Suppressor macrophage treated with lipopolysaccharide for 4 hours (primary cell): Measurements from ENCODE around the gene PROS1.
"Not testable (repeated sequence)": the region's sequence is repeated elsewhere in the genome, so short reads cannot be mapped to it uniquely, and the experiment has no call there.

Experiments used
- DNase-seq: peaks from one replicate; pipeline ENCODE4 v3.0.0-alpha.2; 2020

Gene PROS1

GRCh38 chr3:93969443-93969842 is 4.3 kb downstream of the PROS1 start:
- no peak for DNase-seq

DNA sequence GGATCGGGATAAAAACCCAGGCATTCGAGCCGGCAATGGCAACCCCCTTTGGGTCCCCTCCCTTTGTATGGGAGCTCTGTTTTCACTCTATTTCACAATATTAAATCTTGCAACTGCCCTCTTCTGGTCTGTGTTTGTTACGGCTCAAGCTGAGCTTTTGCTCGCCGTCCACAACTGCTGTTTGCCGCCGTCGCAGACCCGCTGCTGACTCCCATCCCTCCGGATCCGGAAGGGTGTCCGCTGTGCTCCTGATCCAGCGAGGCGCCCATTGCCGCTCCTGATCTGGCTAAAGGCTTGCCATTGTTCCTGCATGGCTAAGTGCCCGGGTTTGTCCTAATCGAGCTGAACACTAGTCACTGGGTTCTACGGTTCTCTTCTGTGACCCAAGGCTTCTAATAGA is 8.6 kb downstream of the PROS1 start:
- DNase-seq: not testable (repeated sequence)

- no peak for DNase-seq
Observed at GRCh38 chr3:93962798-93963197, 10.9 kb downstream of the PROS1 start.

- DNase-seq: no peak
Observed at GRCh38 chr3:93961489-93961888, 12.2 kb downstream of the PROS1 start.

- DNase-seq: no peak
Observed at GRCh38 chr3:93961026-93961425, 12.7 kb downstream of the PROS1 start.

DNA sequence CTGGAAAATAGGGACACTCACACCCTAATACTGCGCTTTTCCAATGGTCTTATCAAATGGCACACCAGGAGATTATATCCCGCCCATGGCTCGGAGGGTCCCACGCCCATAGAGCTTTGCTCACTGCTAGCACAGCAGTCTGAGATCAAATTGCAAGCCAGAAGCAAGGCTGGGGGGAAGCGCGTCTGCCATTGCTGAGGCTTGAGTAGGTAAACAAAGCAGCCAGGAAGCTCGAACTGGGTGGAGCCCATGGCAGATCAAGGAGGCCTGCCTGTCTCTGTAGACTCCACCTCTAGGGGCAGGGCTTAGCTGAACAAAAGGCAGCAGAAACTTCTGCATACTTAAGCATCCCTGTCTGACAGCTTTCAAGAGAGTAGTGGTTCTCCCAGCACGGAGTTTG is 23.7 kb downstream of the PROS1 start:
- not testable (repeated sequence) for DNase-seq

- DNase-seq: not testable (repeated sequence)
Observed at GRCh38 chr3:93937485-93937884, 36.2 kb downstream of the PROS1 start.

DNA sequence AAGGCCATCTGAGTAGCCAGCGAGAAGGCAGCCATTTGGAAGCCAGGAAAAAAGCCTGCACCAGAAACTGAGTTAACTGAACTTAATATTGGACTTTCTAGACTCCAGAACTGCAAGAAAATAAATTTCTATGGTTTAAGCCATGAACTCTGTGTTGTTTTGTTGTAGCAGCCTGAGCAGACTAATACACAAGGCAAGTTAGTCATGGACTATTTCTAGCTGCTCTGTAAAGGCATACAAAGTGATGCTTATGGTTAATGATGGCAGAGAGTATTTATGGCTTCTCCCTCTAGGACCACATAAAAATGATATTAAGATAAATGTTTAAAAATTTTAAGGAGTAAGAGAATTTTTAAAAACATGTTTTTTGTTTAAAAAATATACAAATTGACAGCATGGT is 37.1 kb downstream of the PROS1 start:
- no peak for DNase-seq

GRCh38 chr3:93934366-93935046 is 39.2 kb downstream of the PROS1 start:
- no peak for DNase-seq

DNA sequence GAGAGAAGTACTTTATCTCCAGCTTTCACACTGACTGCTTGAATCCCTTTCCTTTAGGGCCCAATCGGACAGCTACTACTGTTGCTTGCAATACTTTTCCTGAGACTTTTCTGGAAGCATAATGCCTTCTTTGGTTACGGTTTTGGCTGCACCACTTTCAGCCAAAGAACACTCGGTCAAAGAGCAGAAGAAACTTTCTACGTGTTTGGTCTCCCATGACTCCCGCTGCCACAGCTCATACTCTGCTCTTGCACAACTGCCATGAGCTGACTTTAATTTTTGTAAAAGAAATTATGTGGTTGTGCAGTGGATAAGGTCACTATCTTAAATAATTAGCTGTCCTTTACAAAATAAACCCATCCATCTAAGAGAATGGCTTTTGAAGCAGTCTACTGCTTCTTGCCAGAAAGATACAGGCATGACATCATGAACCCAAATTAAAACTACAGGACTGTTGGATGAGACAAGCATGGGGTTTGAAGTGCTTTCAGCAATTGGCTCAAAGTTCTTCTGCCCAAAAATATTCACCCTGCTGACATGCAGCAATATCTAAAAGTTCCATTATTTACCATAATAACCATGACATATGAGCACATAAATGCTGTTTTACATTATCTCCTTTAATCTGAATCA is 42.0 kb downstream of the PROS1 start:
- DNase-seq: no peak

DNA sequence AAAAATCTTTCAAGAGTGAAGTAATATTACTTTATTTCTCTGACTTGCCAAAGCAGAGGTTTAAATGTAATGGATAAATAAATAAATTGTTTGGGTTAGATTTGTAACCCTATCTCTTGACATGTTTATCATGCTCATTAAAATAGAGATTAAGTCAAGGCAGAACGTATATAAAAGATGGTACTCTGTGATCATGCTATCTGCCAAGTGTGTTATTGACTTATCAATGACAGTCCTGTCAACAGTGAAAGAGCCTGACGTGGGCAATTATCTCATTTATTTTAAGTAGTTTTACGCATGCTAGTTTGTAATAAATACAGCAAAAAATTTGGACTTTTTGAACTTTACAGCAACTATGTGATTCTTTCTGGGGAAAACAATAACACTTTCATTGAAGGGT is 43.7 kb downstream of the PROS1 start:
- DNase-seq: no peak

GRCh38 chr3:93926789-93927188 is 46.9 kb downstream of the PROS1 start:
- no peak for DNase-seq

DNA sequence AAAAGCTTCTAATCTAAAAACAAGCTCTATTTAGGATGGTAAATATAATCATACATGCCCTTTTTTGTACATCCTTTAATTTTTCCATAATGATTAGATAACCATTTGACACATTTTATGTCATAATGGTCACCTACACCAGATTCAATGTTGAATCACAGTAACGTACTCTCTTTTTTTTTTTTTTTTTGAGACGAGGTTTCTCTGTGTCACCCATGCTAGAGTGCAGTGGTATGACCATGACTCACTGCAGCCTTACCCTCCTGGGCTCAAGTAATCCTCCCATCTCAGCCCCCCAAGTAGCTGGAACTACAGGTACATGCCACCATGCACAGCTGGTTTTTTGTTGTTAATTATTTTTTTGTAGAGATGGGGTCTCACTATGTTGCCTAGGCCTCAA is 49.2 kb downstream of the PROS1 start:
- no peak for DNase-seq

DNA sequence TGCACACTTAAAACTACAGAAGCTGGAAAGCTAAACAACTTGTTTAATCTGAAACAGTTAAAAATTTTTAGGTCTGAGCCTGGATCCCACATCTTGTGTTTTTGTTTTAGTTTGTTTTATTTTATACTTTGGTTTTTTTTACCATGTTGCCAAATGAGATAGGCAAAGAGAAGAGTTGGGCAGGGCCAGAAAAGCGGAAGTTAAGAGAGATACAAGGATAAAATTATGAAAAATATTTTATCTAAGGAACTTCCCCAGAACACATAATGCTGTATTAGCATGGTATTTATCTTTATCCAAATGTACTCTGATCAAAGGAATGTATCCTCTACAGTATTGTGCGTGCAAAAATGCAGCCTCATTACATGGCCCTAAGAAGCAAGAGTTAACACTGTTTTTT is 50.7 kb downstream of the PROS1 start:
- no peak for DNase-seq

GRCh38 chr3:93917546-93918029 is 56.1 kb downstream of the PROS1 start:
- DNase-seq: not testable (repeated sequence)

DNA sequence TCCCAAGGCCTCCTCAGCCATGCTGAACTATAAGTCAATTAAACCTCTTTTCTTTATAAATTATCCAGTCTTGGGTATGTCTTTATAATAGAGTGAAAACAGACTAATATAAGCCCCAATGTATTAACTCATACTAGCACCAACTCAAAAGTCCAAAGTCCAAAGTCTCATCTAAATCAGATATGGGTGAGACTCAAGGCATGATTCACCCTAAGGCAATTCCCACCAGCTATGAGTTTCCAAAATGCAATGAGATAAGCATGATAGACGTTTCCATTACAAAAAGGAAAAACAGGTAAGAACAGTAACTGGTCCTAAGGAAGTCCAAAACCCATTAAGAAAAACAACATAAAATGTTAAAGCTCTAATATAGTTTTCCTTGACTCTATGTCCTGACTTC is 60.1 kb downstream of the PROS1 start:
- not testable (repeated sequence) for DNase-seq

DNA sequence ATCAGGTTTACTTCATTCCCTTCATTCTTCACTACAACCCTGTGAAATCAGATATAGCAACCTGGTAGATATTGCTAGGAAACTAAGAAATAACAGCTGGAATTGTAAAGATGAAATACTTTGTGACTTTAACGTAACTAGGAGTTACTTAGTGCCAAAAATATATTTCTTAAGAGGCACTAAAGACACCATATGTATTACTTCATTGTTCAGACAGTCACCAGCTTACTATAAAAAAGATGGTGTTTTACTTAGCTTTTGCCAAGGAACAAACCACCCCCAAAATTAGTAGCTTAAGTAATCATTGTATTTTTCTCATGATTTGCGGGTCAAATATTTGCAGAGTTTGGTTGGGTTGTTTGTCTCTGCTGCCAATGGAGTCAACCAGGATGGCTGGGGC is 62.5 kb downstream of the PROS1 start:
- no peak for DNase-seq

GRCh38 chr3:93910097-93910496 is 63.6 kb downstream of the PROS1 start:
- no peak for DNase-seq

DNA sequence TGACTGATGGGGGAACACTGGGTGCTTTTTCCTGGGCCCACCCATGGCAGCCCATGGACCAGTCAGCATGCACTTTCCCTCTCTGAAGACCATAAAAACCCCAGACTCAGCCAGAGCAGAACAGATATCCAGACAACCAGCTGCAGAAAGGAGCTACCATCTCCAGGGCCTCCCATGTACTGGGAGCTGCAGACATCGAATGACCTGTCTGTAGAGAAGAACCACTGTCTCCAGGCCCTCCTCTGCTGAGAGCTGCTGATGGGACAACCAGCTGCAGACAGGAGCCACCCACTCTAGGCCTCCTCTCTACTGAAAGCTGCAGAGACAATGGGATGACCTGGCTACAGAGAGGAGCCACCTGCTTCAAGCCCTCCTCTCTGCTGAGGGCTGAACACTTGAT is 66.6 kb downstream of the PROS1 start:
- no peak for DNase-seq

- no peak for DNase-seq
Observed at GRCh38 chr3:93906245-93906644, 67.5 kb downstream of the PROS1 start.

- no peak for DNase-seq
Observed at GRCh38 chr3:93904568-93904967, 69.1 kb downstream of the PROS1 start.

GRCh38 chr3:93878250-93879017 is 95.3 kb downstream of the PROS1 start:
- DNase-seq: not testable (repeated sequence)

- not testable (repeated sequence) for DNase-seq
Observed at GRCh38 chr3:93877427-93877826, 96.3 kb downstream of the PROS1 start.

DNA sequence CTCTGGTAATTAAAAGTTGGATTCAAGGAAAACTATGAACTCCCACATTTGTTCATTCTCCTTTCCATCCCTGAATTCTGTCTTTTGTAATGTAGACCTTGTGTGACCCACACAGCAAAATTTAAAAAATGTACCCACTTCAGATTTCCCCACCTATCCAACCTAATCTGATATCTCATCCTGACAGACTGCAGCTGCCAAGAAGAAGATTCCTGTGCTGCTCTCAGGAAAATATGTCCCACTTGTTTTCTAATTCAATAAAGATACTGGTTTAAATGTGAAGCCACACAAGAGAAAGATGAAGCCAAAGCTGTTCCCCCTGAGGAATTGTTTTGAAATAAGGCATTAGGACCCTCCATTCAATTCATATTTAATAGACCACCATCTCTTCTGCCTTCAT is 100.3 kb downstream of the PROS1 start:
- DNase-seq: not testable (repeated sequence)
